Stimulated activated CD8-positive, alpha-beta memory T cell treated with anti-CD3 and anti-CD28 coated beads, Interleukin-7, amount 100 ng/mL, for 24 hours (primary cell): ENCODE measurements around the gene CDH2.

ENCODE experiments used
- DNase-seq: peaks from one replicate; pipeline ENCODE4 v3.0.0-alpha.2; 2020; ENCODE audit warnings: low read depth

CDH2 gene

GRCh38 chr18:28168725-28169124, 8.2 kb downstream of the CDH2 start:
- no peak for DNase-seq

- DNase-seq: no peak
Observed at GRCh38 chr18:28167835-28168349, 9.0 kb downstream of the CDH2 start.

GRCh38 chr18:28164771-28165483, 12.0 kb downstream of the CDH2 start:
- no peak for DNase-seq

DNA sequence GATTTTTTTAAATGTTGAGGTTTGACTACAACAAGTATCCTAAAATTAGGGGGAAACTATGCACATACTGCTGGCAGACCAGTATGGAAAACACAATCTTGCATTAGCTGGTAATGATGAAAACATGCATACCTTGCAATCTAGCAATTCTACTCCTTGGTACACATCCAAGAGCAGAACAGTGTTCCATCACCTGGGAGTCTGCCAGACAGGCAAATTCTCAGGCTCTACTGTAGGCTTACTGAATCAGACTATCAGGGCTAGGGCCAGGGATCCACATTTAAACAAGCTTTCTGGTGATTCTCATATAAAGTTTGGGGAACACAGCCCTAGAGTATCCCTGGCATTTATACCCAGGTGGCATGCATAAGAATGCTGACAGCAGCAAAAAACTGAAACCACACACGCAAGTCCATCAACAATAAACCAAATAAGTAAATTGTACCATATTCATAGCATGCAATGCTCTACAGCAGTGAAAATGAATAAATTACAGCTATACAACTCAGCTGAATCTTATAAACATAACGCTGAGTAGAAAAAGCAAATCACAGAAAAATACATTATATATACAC, 13.6 kb downstream of the CDH2 start:
- DNase-seq: no peak

GRCh38 chr18:28161608-28162599, 15.0 kb downstream of the CDH2 start:
- no peak for DNase-seq

DNA sequence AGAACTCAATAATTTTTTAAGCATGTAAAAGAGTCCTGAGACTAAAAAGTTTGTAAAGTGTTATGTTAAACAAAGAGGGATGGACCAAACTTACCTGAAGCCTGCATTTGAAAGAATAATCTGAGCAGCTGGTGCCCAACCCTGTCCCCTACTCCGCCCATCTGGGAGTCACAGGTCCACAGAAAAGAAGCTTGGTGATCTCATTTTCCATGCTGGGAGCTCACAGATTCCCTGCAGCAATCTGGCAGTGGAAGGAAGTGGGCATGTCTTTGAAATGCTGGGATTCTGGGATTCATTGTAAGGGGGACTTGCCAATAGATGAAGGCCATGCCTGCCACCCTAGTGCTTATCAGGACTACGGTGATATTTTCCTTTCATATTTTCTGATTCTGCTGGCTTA, 17.9 kb downstream of the CDH2 start:
- no peak for DNase-seq

DNA sequence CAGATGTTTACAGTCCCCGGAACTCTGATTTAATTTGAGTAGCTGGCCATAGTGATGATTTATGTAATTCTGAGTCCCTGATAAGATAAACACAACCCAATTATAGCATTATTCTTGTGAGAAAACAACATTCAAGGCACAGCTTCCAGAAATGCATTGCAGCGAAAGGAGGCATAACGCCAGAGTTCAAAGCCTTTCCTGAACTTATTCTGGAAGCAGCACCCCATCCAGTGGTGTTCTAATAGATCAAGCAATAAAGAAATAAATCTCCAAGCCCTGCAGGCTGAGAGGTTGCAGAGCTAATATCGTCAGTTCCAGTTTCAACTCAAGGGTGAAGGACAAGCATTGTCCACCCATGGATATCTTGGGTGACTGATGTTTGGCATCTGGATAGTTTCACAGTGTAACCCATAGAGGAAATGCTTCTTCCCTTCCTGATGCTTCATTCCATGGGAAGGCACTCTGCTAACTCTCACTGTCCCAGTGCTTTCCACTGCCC, 18.8 kb downstream of the CDH2 start:
- no peak for DNase-seq

DNA sequence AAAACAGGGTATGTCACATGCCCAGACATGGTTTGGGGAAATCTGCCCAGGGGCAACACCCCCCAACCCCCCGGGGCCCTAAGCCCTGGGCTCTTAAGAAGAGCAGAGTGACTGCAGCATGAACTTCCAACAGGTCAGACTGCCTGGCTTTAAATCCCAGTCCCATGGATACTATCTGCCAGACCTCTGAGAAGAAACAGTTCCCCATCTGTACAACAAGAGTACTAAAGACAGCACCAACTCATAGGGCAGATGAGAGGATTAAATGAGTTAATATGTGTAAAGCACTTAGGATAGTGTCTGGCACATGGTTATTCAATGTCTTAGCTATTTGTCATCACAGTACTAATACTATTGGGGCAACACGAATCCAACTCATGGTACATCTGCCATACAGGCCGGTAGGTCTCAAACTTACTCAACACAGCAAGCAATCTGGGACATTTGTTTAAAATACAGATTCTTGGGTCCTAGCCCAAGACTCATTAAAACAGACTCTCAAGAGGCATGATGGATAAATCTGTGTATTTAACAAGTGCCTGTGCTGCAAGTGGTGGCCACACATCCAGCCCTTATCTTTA, 23.4 kb downstream of the CDH2 start:
- DNase-seq: no peak

GRCh38 chr18:28152754-28153153, 24.2 kb downstream of the CDH2 start:
- DNase-seq: no peak

DNA sequence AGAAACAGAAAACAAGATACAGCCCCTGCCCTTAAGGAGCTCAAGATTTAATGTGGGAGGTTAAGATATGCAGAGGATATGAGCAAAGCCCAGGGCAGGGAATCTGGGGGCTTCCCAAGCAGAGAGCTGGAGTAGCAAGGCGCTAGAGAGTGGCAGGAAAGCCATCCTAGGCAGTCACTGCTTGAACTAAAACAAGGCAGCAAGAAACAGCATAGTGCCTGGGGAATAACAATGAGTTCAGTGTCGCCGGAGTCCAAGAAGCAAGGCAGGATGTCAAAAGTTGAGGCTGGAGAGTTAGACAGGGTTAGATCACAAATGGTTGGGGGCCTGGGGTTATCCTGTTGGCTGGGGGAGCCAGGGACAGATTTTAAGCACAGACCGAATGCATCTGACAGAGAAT, 24.6 kb downstream of the CDH2 start:
- DNase-seq: no peak

GRCh38 chr18:28151434-28151833, 25.5 kb downstream of the CDH2 start:
- DNase-seq: no peak

- DNase-seq: no peak
Observed at GRCh38 chr18:28150925-28151324, 26.0 kb downstream of the CDH2 start.

GRCh38 chr18:28149810-28150420, 27.0 kb downstream of the CDH2 start:
- DNase-seq: no peak

DNA sequence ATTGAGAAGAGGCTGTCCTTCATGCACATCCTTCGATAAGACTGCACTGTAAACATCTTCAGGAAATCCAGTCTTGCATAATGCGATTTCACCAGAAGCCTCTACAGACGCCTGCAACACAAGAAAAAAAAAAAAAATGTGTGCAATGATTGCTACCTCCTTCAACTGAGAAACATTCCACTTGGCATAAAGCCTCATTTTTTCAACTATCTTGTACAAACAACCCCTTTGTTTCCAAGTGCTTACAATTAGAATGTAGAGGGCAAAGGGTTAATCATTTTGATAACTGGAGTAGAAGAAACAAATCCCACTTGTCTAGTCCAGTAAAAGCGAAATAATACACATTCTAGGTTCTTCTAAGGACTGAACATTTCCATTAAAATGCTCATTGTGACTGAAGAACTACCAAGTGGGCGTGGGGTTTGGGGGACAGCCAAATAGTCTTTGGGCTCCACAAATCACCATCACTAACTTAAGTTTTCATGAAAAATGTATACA, 29.2 kb downstream of the CDH2 start:
- DNase-seq: no peak

DNA sequence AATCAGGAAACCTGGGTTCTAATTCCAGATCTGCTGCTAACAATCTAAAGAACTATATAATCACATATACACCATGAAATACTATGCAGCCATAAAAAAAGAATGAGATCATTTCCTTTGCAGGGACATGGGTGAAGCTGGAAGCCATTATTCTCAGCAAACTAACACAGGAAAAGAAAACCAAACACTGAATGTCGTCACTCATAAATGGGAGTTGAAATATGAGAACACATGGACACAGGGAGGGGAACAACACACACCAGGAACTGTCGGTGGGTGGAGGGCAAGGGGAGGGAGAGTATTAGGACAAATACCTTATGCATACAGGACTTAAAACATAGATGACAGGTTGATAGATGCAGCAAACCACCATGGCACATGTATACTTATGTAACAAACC, 33.2 kb downstream of the CDH2 start:
- DNase-seq: no peak

DNA sequence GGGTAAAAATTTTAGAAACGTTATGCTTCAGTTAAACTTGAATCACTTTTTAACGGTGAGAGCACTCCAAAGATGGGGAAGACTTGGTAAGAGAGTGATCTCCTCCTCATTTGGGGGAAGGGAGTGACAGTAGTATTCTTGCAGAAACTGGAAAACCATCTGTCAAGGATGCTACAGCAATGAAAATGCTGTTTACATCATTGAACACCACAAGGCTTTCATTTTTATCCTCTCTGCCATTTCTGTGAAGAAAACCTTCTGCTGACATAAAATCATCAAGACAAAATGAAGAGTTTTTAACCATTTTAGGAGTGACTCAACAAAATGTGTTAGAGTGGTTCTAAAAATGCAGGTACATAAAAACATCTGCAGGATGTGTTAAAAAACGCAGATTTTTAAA, 38.1 kb downstream of the CDH2 start:
- no peak for DNase-seq

- no peak for DNase-seq
Observed at GRCh38 chr18:28136071-28136470, 40.9 kb downstream of the CDH2 start.

DNA sequence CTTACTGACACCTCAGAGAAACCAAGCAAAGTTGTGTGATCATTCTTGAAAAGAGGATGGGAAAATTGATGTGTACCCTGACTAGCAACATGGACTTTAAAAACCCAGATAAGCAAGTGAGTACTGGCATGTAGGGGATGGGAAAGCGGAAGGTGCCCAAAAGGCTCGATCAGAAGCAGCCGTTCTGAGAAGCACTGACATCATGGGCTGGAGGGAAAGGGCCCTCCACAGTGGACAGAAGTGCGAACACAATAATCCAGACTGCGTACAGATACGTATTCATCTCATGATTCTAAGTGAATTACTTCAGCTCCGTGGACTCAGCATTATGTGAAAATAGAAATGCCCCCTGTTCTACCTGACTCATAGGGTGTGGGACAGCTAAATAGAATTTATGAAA, 42.2 kb downstream of the CDH2 start:
- no peak for DNase-seq

- no peak for DNase-seq
Observed at GRCh38 chr18:28132084-28132483, 44.8 kb downstream of the CDH2 start.

DNA sequence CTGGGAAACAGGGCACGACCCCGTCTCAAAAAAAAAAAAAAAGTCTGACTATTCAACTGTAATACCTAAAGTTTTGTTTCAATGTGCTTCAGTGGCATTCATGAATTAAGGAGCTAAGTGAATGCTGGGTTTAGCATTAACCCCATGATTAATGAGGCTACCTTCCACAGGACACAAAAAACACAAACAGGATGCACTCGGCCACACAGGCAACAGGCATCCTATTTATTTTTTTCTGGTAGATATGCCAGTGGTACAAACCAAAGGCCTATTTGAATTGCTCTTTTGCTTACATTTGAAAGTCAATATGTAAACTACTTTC, 48.3 kb downstream of the CDH2 start:
- no peak for DNase-seq

GRCh38 chr18:28127763-28128658, 48.9 kb downstream of the CDH2 start:
- no peak for DNase-seq
